HEK293 (cell line): ENCODE data around the gene NEIL3.

Experiments
- CTCF ChIA-PET: fragments of 350-600 bp; formaldehyde crosslinking; extraction: SDS; loops from one replicate; lab custom pipeline; 2021; ENCODE audit warnings: antibody characterized with exemption; lab: Yijun Ruan, JAX
- POLR2A ChIA-PET: fragments of 300-600 bp; formaldehyde crosslinking; extraction: SDS; loops from one replicate; lab custom pipeline; 2020; ENCODE audit warnings: antibody characterized with exemption, inconsistent platforms; lab: Yijun Ruan, JAX
- H3K27ac ChIP-seq: fragments of 200-500 bp; sonication (Bioruptor generic); 2 replicates; pipeline ENCODE4 v1.5.1; 2014; ENCODE audit warnings: low read depth, low read length, control low read depth, inconsistent platforms; ENCODE audit errors: extremely low read depth
- H3K36me3 ChIP-seq, 2 experiments: fragments of 200-500 bp in 1 of 2; sonication (Bioruptor generic) in 1 of 2; 1 replicate in 1 of 2; 2 replicates in 1 of 2; pipeline ENCODE4 v1.5.1; 2014 to 2017; ENCODE audit warnings: inconsistent platforms in 2 of 2, low read length in 2 of 2; ENCODE audit not compliant: control insufficient read depth in 2 of 2, insufficient read depth in 1 of 2
- H3K4me1 ChIP-seq: fragments of 200-500 bp; sonication (Bioruptor generic); 2 replicates; pipeline ENCODE4 v1.5.1; 2014; ENCODE audit warnings: mild to moderate bottlenecking, low read length, inconsistent platforms; ENCODE audit not compliant: control insufficient read depth, insufficient read depth
- H3K4me3 ChIP-seq: 2 replicates; pipeline ENCODE4 v1.5.1; 2011; ENCODE audit warnings: low read depth, mild to moderate bottlenecking, control low read depth, low read length, moderate library complexity
- H3K9me3 ChIP-seq: fragments of 200-500 bp; sonication (Bioruptor generic); 2 replicates; pipeline ENCODE4 v1.5.1; 2014; ENCODE audit warnings: low read depth, low read length, inconsistent platforms; ENCODE audit not compliant: control insufficient read depth, insufficient read depth
- FEZF1 ChIP-seq: fragments of 450-650 bp; formaldehyde crosslinking; IDR thresholded peaks from 2 replicates; pipeline ENCODE4 v1.5.1; 2016; ENCODE audit warnings: missing biosample characterization, missing genetic modification characterization
- GFI1B ChIP-seq: fragments of 450-650 bp; formaldehyde crosslinking; IDR thresholded peaks from 2 replicates; pipeline ENCODE4 v1.5.1; 2016; ENCODE audit warnings: missing biosample characterization, missing genetic modification characterization
- GLI2 ChIP-seq: fragments of 450-650 bp; formaldehyde crosslinking; IDR thresholded peaks from 2 replicates; pipeline ENCODE4; 2017; ENCODE audit warnings: missing biosample characterization, missing genetic modification characterization, low read depth, borderline replicate concordance
- HOXA7 ChIP-seq: sonication (generic); formaldehyde crosslinking; IDR thresholded peaks from 2 replicates; pipeline ENCODE4 v1.8.1; 2022; ENCODE audit warnings: missing genetic modification reagents, borderline replicate concordance
- KLF16 ChIP-seq: fragments of 450-650 bp; formaldehyde crosslinking; IDR thresholded peaks from 2 replicates; pipeline ENCODE4 v1.5.1; 2017; ENCODE audit warnings: missing biosample characterization, missing genetic modification characterization
- KLF8 ChIP-seq: fragments of 450-650 bp; formaldehyde crosslinking; IDR thresholded peaks from 2 replicates; pipeline ENCODE4 v1.5.1; 2016; ENCODE audit warnings: missing biosample characterization, missing genetic modification characterization
- RBAK ChIP-seq: fragments of 450-650 bp; formaldehyde crosslinking; IDR thresholded peaks from 2 replicates; pipeline ENCODE4 v1.5.1; 2016; ENCODE audit warnings: missing biosample characterization, missing genetic modification characterization
- SETDB1 ChIP-seq: IDR thresholded peaks from one replicate; pipeline ENCODE4 v1.6.1; 2017; ENCODE audit warnings: mild to moderate bottlenecking, low read length, moderate library complexity, mixed read lengths; ENCODE audit not compliant: insufficient read length
- SP3 ChIP-seq: fragments of 450-650 bp; formaldehyde crosslinking; IDR thresholded peaks from 2 replicates; pipeline ENCODE4 v1.5.1; 2016; ENCODE audit warnings: missing biosample characterization, missing genetic modification characterization
- ZBTB20 ChIP-seq: fragments of 450-650 bp; formaldehyde crosslinking; IDR thresholded peaks from 2 replicates; pipeline ENCODE4 v1.5.1; 2016; ENCODE audit warnings: missing biosample characterization, missing genetic modification characterization
- ZNF19 ChIP-seq: fragments of 450-650 bp; formaldehyde crosslinking; IDR thresholded peaks from 2 replicates; pipeline ENCODE4; 2016; ENCODE audit warnings: missing biosample characterization, missing genetic modification characterization, low read depth
- ZNF24 ChIP-seq: fragments of 450-650 bp; formaldehyde crosslinking; IDR thresholded peaks from 2 replicates; pipeline ENCODE4 v1.5.1; 2016; ENCODE audit warnings: missing biosample characterization, missing genetic modification characterization
- ZNF391 ChIP-seq: fragments of 450-650 bp; formaldehyde crosslinking; IDR thresholded peaks from 2 replicates; pipeline ENCODE4 v1.5.1; 2016; ENCODE audit warnings: low read depth, missing biosample characterization, missing genetic modification characterization, borderline replicate concordance
- ZNF416 ChIP-seq: fragments of 450-650 bp; formaldehyde crosslinking; IDR thresholded peaks from 2 replicates; pipeline ENCODE4 v1.5.1; 2016; ENCODE audit warnings: missing biosample characterization, missing genetic modification characterization
- ZNF514 ChIP-seq: fragments of 450-650 bp; formaldehyde crosslinking; IDR thresholded peaks from 2 replicates; pipeline ENCODE4 v1.5.1; 2016; ENCODE audit warnings: missing biosample characterization, missing genetic modification characterization
- ZNF560 ChIP-seq: fragments of 450-650 bp; formaldehyde crosslinking; IDR thresholded peaks from 2 replicates; pipeline ENCODE4 v1.5.1; 2017; ENCODE audit warnings: missing biosample characterization, missing genetic modification characterization, borderline replicate concordance
- ZNF600 ChIP-seq: fragments of 450-650 bp; formaldehyde crosslinking; IDR thresholded peaks from 2 replicates; pipeline ENCODE4 v1.5.1; 2016; ENCODE audit warnings: missing biosample characterization, missing genetic modification characterization
- ZNF610 ChIP-seq: fragments of 450-650 bp; formaldehyde crosslinking; IDR thresholded peaks from 2 replicates; pipeline ENCODE4 v1.5.1; 2016; ENCODE audit warnings: missing biosample characterization, missing genetic modification characterization, borderline replicate concordance
- ZNF76 ChIP-seq: fragments of 450-650 bp; formaldehyde crosslinking; IDR thresholded peaks from 2 replicates; pipeline ENCODE4; 2016; ENCODE audit warnings: low read depth, missing biosample characterization, missing genetic modification characterization, borderline replicate concordance
- ZNF785 ChIP-seq: fragments of 450-650 bp; formaldehyde crosslinking; IDR thresholded peaks from 2 replicates; pipeline ENCODE4 v1.5.1; 2016; ENCODE audit warnings: missing biosample characterization, missing genetic modification characterization
- ZNF843 ChIP-seq: fragments of 450-650 bp; formaldehyde crosslinking; IDR thresholded peaks from 2 replicates; pipeline ENCODE4 v1.5.1; 2016; ENCODE audit warnings: missing biosample characterization, missing genetic modification characterization
- TF ChIP-seq, protein P1 (sequence below): fragments of 450-650 bp; formaldehyde crosslinking; IDR thresholded peaks from 2 replicates; pipeline ENCODE4 v1.5.1; 2016; ENCODE audit warnings: missing biosample characterization, missing genetic modification characterization
- TF ChIP-seq, protein P2 (sequence below): fragments of 450-650 bp; formaldehyde crosslinking; IDR thresholded peaks from 2 replicates; pipeline ENCODE4 v1.5.0; 2017; ENCODE audit warnings: missing biosample characterization, missing genetic modification characterization, borderline replicate concordance
- TF ChIP-seq, protein P3 (sequence below): fragments of 450-650 bp; formaldehyde crosslinking; IDR thresholded peaks from 2 replicates; pipeline ENCODE4 v1.5.1; 2016; ENCODE audit warnings: missing biosample characterization, missing genetic modification characterization
- TF ChIP-seq, protein P4 (sequence below): fragments of 450-650 bp; formaldehyde crosslinking; IDR thresholded peaks from 2 replicates; pipeline ENCODE4 v1.5.1; 2017; ENCODE audit warnings: missing biosample characterization, missing genetic modification characterization

NEIL3 gene

DNA sequence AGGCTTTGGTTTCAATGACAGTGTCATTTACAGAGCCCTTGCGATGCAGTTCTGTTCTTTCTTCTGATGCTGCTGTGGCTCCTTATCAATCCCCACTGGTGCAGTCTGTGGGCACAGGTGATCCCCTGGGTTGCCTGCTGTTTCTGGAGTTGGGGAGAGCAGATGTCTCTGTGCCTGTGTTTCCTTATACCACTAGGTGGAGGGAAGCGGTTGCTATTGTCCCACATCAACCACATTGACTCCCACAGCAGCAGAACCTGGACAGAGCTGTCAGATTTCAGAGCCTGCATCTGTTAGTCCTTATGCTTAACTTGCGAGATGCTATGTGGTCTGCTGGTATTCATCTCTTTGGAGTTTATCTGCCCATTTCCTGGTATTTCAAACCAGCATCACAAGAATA, 57.7 kb downstream of the NEIL3 start:
- CTCF ChIA-PET: no interaction called here
- Histone ChIP-seq H3K9me3 (no peaks in the 10 kb centered on the region), H3K4me3 (no peak overlapping the region), H3K4me1 (no peaks in the 10 kb centered on the region), H3K36me3 (peaks cover 3 to 13% of the 10 kb centered on the region in 2 experiments; a peak in 1 of 3 replicates), H3K27ac (no peak overlapping the region)
- POLR2A ChIA-PET: no interaction called here
- TF ChIP-seq GFI1B (tag by site-specific recombination): no peak

DNA sequence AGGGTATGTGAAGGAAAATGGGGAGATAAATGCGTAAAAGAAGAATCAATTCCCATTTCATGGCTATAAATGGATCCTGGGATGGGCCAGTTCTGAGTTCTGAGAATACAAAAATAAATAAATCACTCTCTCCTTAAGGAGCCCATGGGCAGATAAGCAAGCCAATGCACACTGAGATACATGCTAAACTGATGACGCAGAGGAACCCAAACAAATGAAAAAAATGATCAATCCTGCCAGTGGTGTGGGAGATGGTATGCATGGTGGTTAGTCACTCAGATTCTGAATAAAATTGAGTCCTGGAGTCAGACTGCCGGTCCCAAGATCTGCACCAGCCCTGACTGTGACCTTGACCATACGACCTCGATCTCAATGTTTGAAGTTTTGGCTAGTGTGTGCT, 59.7 kb downstream of the NEIL3 start:
- CTCF ChIA-PET: interaction anchor here (0.9 to 1.1 kb wide), 2 partner anchors 14 to 28 kb away, joined by 3 read pairs; no protein-coding TSS in a partner anchor
- Histone ChIP-seq H3K4me1 (no peaks in the 10 kb centered on the region), H3K9me3 (no peaks in the 10 kb centered on the region), H3K36me3 (peaks cover 0 to 4% of the 10 kb centered on the region in 2 experiments; a peak in 1 of 3 replicates), H3K27ac (no peak overlapping the region), H3K4me3 (no peak overlapping the region)
- POLR2A ChIA-PET: no interaction called here
- TF ChIP-seq ZNF514 (tag by site-specific recombination) (no peak), SETDB1 (no peak), RBAK (tag by site-specific recombination) (no peak), ZNF391 (tag by site-specific recombination) (no peak), GLI2 (tag by site-specific recombination) (no peak), ZBTB20 (tag by site-specific recombination) (no peak), KLF8 (tag by site-specific recombination) (no peak), ZNF560 (tag by site-specific recombination) (no peak), ZNF610 (tag by site-specific recombination) (no peak), ZNF843 (no peak), HOXA7 (no peak), KLF16 (tag by site-specific recombination) (no peak), ZNF76 (tag by site-specific recombination) (no peak)
- TF ChIP-seq, protein P1, sequence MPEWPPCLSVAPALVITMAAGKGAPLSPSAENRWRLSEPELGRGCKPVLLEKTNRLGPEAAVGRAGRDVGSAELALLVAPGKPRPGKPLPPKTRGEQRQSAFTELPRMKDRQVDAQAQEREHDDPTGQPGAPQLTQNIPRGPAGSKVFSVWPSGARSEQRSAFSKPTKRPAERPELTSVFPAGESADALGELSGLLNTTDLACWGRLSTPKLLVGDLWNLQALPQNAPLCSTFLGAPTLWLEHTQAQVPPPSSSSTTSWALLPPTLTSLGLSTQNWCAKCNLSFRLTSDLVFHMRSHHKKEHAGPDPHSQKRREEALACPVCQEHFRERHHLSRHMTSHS (tag by site-specific recombination): no peak
- TF ChIP-seq, protein P2, sequence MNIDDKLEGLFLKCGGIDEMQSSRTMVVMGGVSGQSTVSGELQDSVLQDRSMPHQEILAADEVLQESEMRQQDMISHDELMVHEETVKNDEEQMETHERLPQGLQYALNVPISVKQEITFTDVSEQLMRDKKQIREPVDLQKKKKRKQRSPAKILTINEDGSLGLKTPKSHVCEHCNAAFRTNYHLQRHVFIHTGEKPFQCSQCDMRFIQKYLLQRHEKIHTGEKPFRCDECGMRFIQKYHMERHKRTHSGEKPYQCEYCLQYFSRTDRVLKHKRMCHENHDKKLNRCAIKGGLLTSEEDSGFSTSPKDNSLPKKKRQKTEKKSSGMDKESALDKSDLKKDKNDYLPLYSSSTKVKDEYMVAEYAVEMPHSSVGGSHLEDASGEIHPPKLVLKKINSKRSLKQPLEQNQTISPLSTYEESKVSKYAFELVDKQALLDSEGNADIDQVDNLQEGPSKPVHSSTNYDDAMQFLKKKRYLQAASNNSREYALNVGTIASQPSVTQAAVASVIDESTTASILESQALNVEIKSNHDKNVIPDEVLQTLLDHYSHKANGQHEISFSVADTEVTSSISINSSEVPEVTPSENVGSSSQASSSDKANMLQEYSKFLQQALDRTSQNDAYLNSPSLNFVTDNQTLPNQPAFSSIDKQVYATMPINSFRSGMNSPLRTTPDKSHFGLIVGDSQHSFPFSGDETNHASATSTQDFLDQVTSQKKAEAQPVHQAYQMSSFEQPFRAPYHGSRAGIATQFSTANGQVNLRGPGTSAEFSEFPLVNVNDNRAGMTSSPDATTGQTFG (tag by site-specific recombination): no peak

DNA sequence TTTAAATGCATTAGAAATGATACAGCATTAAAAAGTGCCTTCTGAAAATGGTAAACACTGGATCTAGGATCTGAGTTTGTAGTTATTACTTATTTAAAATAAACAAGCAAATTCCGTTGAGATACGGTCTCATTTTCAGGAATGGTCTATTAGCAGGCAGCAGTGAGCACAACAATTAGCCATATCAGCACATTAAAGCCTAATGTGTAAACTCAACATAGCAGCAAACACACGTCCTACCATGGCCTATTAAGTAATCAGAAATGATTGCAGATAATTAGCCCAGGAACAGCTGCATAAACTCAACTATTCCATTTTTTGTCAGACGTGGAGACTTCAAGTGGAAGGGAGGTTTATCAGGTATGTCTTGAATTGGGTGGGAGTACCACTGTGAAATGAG, 61.8 kb downstream of the NEIL3 start:
- H3K4me1 ChIP-seq: no peaks in the 10 kb centered on the region
- H3K4me3 ChIP-seq: no peak overlapping the region
- H3K27ac ChIP-seq: no peak overlapping the region
- TF ChIP-seq ZNF19 (no peak), FEZF1 (tag by site-specific recombination) (no peak), ZNF600 (no peak), SP3 (no peak), ZNF416 (tag by site-specific recombination) (no peak), ZNF785 (tag by site-specific recombination) (no peak), ZNF24 (tag by site-specific recombination) (no peak)
- TF ChIP-seq, protein P3, sequence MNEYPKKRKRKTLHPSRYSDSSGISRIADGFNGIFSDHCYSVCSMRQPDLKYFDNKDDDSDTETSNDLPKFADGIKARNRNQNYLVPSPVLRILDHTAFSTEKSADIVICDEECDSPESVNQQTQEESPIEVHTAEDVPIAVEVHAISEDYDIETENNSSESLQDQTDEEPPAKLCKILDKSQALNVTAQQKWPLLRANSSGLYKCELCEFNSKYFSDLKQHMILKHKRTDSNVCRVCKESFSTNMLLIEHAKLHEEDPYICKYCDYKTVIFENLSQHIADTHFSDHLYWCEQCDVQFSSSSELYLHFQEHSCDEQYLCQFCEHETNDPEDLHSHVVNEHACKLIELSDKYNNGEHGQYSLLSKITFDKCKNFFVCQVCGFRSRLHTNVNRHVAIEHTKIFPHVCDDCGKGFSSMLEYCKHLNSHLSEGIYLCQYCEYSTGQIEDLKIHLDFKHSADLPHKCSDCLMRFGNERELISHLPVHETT (tag by site-specific recombination): no peak
- TF ChIP-seq, protein P4, sequence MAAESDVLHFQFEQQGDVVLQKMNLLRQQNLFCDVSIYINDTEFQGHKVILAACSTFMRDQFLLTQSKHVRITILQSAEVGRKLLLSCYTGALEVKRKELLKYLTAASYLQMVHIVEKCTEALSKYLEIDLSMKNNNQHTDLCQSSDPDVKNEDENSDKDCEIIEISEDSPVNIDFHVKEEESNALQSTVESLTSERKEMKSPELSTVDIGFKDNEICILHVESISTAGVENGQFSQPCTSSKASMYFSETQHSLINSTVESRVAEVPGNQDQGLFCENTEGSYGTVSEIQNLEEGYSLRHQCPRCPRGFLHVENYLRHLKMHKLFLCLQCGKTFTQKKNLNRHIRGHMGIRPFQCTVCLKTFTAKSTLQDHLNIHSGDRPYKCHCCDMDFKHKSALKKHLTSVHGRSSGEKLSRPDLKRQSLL (tag by site-specific recombination): no peak
- POLR2A ChIA-PET: no interaction called here
- no peaks in the 10 kb centered on the region for H3K36me3 ChIP-seq
- H3K9me3 ChIP-seq: no peaks in the 10 kb centered on the region
- CTCF ChIA-PET: no interaction called here
